Panc1 (cell line): Measurements from ENCODE around the gene SGPP1. TPM values are rescaled to one million over a fixed set of nuclear protein-coding genes. Genes with fewer than 3 reads are reported as not detected.
A peak's percentile ranks its signal among the peaks of the same experiment; 100 is the strongest.

Experiments
- ATAC-seq: fragments of 200-7000 bp; cut with Tn5 transposase; 2 replicates; pipeline ENCODE4 v1.9.1; 2020; ENCODE audit warnings: mild to moderate bottlenecking, moderate library complexity
- BruUV-seq: library from RNA; stranded (reverse); fragments of 400-500 nt; replicated peaks from 2 replicates; lab custom pipeline; 2021; lab: Mats Ljungman, UMichigan
- CTCF ChIA-PET: fragments of 300-600 bp; sonication (Branson Sonifier 250); formaldehyde crosslinking; loops from one replicate; lab custom pipeline; 2022; ENCODE audit warnings: antibody characterized with exemption; lab: Charles Lee
- POLR2A ChIA-PET: fragments of 300-600 bp; sonication (Branson Sonifier 250); formaldehyde crosslinking; loops from one replicate; lab custom pipeline; 2022; ENCODE audit warnings: antibody characterized with exemption; lab: Charles Lee
- DNase-seq: peaks from one replicate; pipeline ENCODE4 v3.0.0-alpha.2; 2010; ENCODE audit warnings: low read depth, low spot score
- H3K27ac ChIP-seq: 2 replicates; pipeline ENCODE4 v1.5.1; 2011; ENCODE audit warnings: mild to moderate bottlenecking, low read length, inconsistent platforms
- H3K27me3 ChIP-seq: fragments of 200-500 bp; sonication (Bioruptor generic); 2 replicates; pipeline ENCODE4 v1.6.0; 2014; ENCODE audit warnings: low read length, inconsistent platforms; ENCODE audit not compliant: control insufficient read depth, insufficient read depth
- H3K36me3 ChIP-seq: fragments of 200-500 bp; sonication (Bioruptor generic); 2 replicates; pipeline ENCODE4 v1.5.1; 2014; ENCODE audit warnings: inconsistent platforms, mild to moderate bottlenecking, low read length, moderate library complexity; ENCODE audit not compliant: control insufficient read depth, insufficient read depth
- H3K4me1 ChIP-seq: 2 replicates; pipeline ENCODE4 v1.5.1; 2011; ENCODE audit warnings: inconsistent platforms, mild to moderate bottlenecking, low read length, moderate library complexity; ENCODE audit not compliant: control insufficient read depth, insufficient read depth
- H3K4me3 ChIP-seq, 2 experiments: 2 replicates each; pipeline ENCODE4 v1.5.1; 2011 to 2012; ENCODE audit warnings: low read depth in 2 of 2, low read length in 2 of 2, mild to moderate bottlenecking in 2 of 2, inconsistent platforms in 1 of 2, moderate library complexity in 1 of 2
- H3K9me3 ChIP-seq: fragments of 200-500 bp; sonication (Bioruptor generic); 2 replicates; pipeline ENCODE4 v1.5.1; 2014; ENCODE audit warnings: low read depth, mild to moderate bottlenecking, inconsistent platforms, low read length, moderate library complexity; ENCODE audit not compliant: control insufficient read depth, insufficient read depth
- POLR2AphosphoS5 ChIP-seq: IDR thresholded peaks from 2 replicates; pipeline ENCODE4 v1.6.1; 2012; ENCODE audit warnings: mild to moderate bottlenecking, low read depth, low read length, moderate library complexity
- SIN3A ChIP-seq: IDR thresholded peaks from 2 replicates; pipeline ENCODE4 v1.6.1; 2012; ENCODE audit warnings: low read depth, mild to moderate bottlenecking, low read length, moderate library complexity, borderline replicate concordance; ENCODE audit not compliant: insufficient read depth
- TCF7L2 ChIP-seq: IDR thresholded peaks from 2 replicates; pipeline ENCODE4 v1.6.1; 2011; ENCODE audit warnings: mild to moderate bottlenecking, low read depth, low read length, inconsistent platforms
- in situ Hi-C: cut with HindIII; loops from 2 replicates; pipeline ENCODE4 v1.10.0; 2016; ENCODE audit warnings: low sequenced_read_pairs, low pct_unique_long_range_greater_than_20kb
- intact Hi-C: fragments of 100-400 bp; cut with micrococcal nuclease; formaldehyde crosslinking; loops from one replicate; pipeline ENCODE4 v1.10.0; 2022; ENCODE audit not compliant: unreplicated experiment
- total RNA-seq: library from RNA; stranded (reverse); gene quantifications from one replicate; pipeline ENCODE4 v1.2.1, GENCODE V29; 2021; ENCODE audit not compliant: unreplicated experiment
- TF ChIP-seq, protein P1 (sequence below): fragments of 450-650 bp; IDR thresholded peaks from 2 replicates; pipeline ENCODE4 v1.5.1; 2017; ENCODE audit warnings: mild to moderate bottlenecking
- TF ChIP-seq, protein P2 (sequence below), 2 experiments: IDR thresholded peaks; 2 replicates each; pipeline ENCODE4 v1.6.1; 2011 to 2012; ENCODE audit warnings: low read depth in 2 of 2, control low read depth in 1 of 2, low read length in 1 of 2, mild to moderate bottlenecking in 1 of 2, moderate library complexity in 1 of 2; ENCODE audit not compliant: insufficient read depth in 1 of 2

SGPP1 gene
- total RNA-seq, 1 experiment from 2014 or later: 30.0 TPM

DNA sequence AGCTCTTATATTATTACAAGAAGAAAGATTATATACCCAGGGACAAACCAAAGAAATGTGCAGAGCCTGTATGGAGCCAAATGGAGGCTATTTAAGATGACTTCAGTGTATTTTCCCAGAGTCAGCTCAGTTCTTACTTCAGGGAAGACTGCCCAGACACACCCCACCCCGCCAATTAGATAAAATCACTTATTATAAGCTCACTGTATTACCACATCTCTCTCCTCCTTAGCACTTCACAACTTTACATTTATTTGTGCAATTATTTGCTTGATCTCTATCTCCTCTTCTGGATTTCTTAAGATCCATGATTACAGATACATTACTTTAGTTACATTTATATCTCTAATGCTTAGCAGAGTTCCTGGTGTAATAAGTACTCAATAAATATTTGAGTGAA is 61.5 kb downstream of the SGPP1 start:
- Histone ChIP-seq H3K36me3 (no peaks in the 10 kb centered on the region), H3K4me1 (no peaks in the 10 kb centered on the region), H3K9me3 (no peaks in the 10 kb centered on the region), H3K27me3 (no peaks in the 10 kb centered on the region), H3K27ac (no peak overlapping the region), H3K4me3 (no peak overlapping the region)
- ChIA-PET CTCF (no interaction called here), POLR2A (no interaction called here)
- in situ Hi-C loops: no loop called here
- DNase-seq: no peak
- BruUV-seq: no TSS peak
- intact Hi-C loops: no loop called here
- no peak for ATAC-seq
- TF ChIP-seq SIN3A: no peak
- TF ChIP-seq, protein P1, sequence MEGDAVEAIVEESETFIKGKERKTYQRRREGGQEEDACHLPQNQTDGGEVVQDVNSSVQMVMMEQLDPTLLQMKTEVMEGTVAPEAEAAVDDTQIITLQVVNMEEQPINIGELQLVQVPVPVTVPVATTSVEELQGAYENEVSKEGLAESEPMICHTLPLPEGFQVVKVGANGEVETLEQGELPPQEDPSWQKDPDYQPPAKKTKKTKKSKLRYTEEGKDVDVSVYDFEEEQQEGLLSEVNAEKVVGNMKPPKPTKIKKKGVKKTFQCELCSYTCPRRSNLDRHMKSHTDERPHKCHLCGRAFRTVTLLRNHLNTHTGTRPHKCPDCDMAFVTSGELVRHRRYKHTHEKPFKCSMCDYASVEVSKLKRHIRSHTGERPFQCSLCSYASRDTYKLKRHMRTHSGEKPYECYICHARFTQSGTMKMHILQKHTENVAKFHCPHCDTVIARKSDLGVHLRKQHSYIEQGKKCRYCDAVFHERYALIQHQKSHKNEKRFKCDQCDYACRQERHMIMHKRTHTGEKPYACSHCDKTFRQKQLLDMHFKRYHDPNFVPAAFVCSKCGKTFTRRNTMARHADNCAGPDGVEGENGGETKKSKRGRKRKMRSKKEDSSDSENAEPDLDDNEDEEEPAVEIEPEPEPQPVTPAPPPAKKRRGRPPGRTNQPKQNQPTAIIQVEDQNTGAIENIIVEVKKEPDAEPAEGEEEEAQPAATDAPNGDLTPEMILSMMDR: no peak
- TF ChIP-seq, protein P2, sequence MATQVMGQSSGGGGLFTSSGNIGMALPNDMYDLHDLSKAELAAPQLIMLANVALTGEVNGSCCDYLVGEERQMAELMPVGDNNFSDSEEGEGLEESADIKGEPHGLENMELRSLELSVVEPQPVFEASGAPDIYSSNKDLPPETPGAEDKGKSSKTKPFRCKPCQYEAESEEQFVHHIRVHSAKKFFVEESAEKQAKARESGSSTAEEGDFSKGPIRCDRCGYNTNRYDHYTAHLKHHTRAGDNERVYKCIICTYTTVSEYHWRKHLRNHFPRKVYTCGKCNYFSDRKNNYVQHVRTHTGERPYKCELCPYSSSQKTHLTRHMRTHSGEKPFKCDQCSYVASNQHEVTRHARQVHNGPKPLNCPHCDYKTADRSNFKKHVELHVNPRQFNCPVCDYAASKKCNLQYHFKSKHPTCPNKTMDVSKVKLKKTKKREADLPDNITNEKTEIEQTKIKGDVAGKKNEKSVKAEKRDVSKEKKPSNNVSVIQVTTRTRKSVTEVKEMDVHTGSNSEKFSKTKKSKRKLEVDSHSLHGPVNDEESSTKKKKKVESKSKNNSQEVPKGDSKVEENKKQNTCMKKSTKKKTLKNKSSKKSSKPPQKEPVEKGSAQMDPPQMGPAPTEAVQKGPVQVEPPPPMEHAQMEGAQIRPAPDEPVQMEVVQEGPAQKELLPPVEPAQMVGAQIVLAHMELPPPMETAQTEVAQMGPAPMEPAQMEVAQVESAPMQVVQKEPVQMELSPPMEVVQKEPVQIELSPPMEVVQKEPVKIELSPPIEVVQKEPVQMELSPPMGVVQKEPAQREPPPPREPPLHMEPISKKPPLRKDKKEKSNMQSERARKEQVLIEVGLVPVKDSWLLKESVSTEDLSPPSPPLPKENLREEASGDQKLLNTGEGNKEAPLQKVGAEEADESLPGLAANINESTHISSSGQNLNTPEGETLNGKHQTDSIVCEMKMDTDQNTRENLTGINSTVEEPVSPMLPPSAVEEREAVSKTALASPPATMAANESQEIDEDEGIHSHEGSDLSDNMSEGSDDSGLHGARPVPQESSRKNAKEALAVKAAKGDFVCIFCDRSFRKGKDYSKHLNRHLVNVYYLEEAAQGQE (IDR thresholded peaks at IDR 0.05; ENCODE audit: insufficient read depth in 1 of 2, low read depth in 2 of 2, low read length in 1 of 2): no peak
- TF ChIP-seq TCF7L2: no peak
- no peak for TF ChIP-seq POLR2AphosphoS5

DNA sequence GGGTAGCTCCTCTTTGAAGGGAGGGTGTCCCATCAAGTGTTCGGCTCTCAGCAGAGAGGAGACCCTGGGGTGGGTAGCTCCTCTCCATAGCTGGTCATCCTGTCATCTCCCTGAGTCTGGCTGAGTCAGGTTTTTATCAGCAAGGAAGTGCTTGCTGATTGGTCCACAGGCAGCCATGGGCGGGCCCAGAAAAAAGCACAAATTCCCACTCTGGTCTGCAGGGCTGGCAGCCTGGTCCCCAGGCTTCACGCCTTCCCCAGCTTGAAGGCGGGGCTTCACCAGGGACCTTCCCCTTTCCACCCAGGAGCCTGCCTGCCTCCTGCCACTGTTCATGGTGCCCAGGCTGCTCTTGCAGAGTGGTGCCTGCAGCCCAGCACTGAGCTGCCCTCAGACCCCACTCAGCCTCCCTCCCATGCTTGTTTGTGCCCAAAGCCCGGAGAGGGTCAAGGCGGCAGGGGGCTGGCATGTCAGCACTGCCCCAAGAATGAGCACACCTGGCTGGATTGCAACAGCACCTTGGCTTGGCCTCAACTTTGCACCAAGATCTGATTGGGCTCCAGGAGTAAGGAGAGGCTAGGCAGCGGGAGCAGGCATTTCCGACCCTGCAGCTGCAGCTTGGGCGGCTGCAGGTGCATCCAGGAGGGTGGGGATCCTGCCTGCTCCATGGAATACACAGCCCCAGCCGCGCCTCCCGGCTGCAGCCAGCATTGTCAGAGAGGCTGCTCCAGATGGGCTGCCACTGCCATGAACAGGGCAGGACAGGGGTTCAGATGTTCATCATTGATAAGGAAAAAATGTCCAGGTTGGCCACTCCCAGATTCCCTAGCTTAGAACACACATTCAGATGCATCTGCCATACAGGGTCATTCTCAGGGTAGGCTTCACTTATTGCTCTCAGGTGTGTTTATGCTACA is 64.2 kb downstream of the SGPP1 start:
- H3K27me3 ChIP-seq: no peaks in the 10 kb centered on the region
- no peaks in the 10 kb centered on the region for H3K4me1 ChIP-seq
- no peak overlapping the region for H3K27ac ChIP-seq
- DNase-seq (no peak), ATAC-seq (peak; percentile 72)
- no peaks in the 10 kb centered on the region for H3K36me3 ChIP-seq
- no TSS peak for BruUV-seq
- H3K9me3 ChIP-seq: no peaks in the 10 kb centered on the region
- intact Hi-C loops (no loop called here), in situ Hi-C loops (no loop called here)
- H3K4me3 ChIP-seq: no peak overlapping the region
- TF ChIP-seq SIN3A: no peak
- no peak for TF ChIP-seq TCF7L2
- TF ChIP-seq, protein P1: no peak
- TF ChIP-seq POLR2AphosphoS5: no peak
- TF ChIP-seq, protein P2 (IDR thresholded peaks at IDR 0.05; ENCODE audit: insufficient read depth in 1 of 2, low read depth in 2 of 2, low read length in 1 of 2): no peak
- POLR2A ChIA-PET: interaction anchor here (0.6 kb wide), 1 partner anchor 11 kb away, joined by 11 read pairs; no protein-coding TSS in a partner anchor
- CTCF ChIA-PET: interaction anchor here (0.6 kb wide), 1 partner anchor 274 kb away, joined by 3 read pairs; no protein-coding TSS in a partner anchor
